ENCODE results near the gene LIN28B. TPM values are rescaled to one million over a fixed set of nuclear protein-coding genes. Genes with fewer than 3 reads are reported as not detected.
"Not testable (repeated sequence)": the region's sequence is repeated elsewhere in the genome, so short reads cannot be mapped to it uniquely, and the experiment has no call there.

LIN28B gene
- total RNA-seq, 2 donors from 2014 or later, result not detected

GRCh38 chr6:105068407-105068806 lies 111.5 kb downstream of the LIN28B start:
- Histone ChIP-seq H3K27ac (no peak overlapping the region), H3K4me1 (no peaks in the 10 kb centered on the region), H3K4me3 (no peak overlapping the region), H3K27me3 (no peaks in the 10 kb centered on the region), H3K9me3 (no peaks in the 10 kb centered on the region), H3K36me3 (no peaks in the 10 kb centered on the region)
- TF ChIP-seq CTCF (IDR thresholded peaks at IDR 0.05), result no peak
- no peak for DNase-seq (ENCODE audit: low spot score)

GRCh38 chr6:105069821-105070445 lies 113.0 kb downstream of the LIN28B start:
- Histone ChIP-seq H3K27ac (no peak overlapping the region), H3K4me1 (no peaks in the 10 kb centered on the region), H3K36me3 (no peaks in the 10 kb centered on the region), H3K27me3 (no peaks in the 10 kb centered on the region), H3K4me3 (no peak overlapping the region), H3K9me3 (no peaks in the 10 kb centered on the region)
- no peak for DNase-seq (ENCODE audit: low spot score)
- no peak for TF ChIP-seq CTCF (IDR thresholded peaks at IDR 0.05)

GRCh38 chr6:105072798-105073199 lies 115.9 kb downstream of the LIN28B start:
- no peak overlapping the region for H3K4me3 ChIP-seq
- no peaks in the 10 kb centered on the region for H3K4me1 ChIP-seq
- no peak for TF ChIP-seq CTCF (IDR thresholded peaks at IDR 0.05)
- no peak for DNase-seq (ENCODE audit: low spot score)
- no peak overlapping the region for H3K27ac ChIP-seq
- no peaks in the 10 kb centered on the region for H3K36me3 ChIP-seq
- H3K9me3 ChIP-seq, result no peaks in the 10 kb centered on the region
- no peaks in the 10 kb centered on the region for H3K27me3 ChIP-seq

GRCh38 chr6:105075210-105075609 lies 118.3 kb downstream of the LIN28B start:
- no peak for TF ChIP-seq CTCF (IDR thresholded peaks at IDR 0.05)
- no peaks in the 10 kb centered on the region for H3K27me3 ChIP-seq
- H3K4me3 ChIP-seq, result no peak overlapping the region
- no peaks in the 10 kb centered on the region for H3K9me3 ChIP-seq
- no peaks in the 10 kb centered on the region for H3K4me1 ChIP-seq
- H3K27ac ChIP-seq, result no peak overlapping the region
- H3K36me3 ChIP-seq, result no peaks in the 10 kb centered on the region
- DNase-seq (ENCODE audit: low spot score), result no peak

- not testable (repeated sequence) for H3K9me3 ChIP-seq; H3K4me3 ChIP-seq; H3K4me1 ChIP-seq; DNase-seq (ENCODE audit: low spot score); H3K36me3 ChIP-seq; H3K27me3 ChIP-seq; H3K27ac ChIP-seq
These were observed 119.5 kb downstream of the LIN28B start for GRCh38 chr6:105076418-105076817.

- Histone ChIP-seq H3K27ac (no peak overlapping the region), H3K4me1 (no peaks in the 10 kb centered on the region), H3K9me3 (no peaks in the 10 kb centered on the region), H3K27me3 (no peaks in the 10 kb centered on the region), H3K4me3 (no peak overlapping the region), H3K36me3 (no peaks in the 10 kb centered on the region)
- no peak for DNase-seq (ENCODE audit: low spot score)
- TF ChIP-seq CTCF (IDR thresholded peaks at IDR 0.05), result peak; percentile 44 to 58
These were observed 120.9 kb downstream of the LIN28B start for GRCh38 chr6:105077596-105078385.
